Measurements from ENCODE around the gene TRDN. TPM values are rescaled to one million over a fixed set of nuclear protein-coding genes. Genes with fewer than 3 reads are reported as not detected.

Gene TRDN
- polyA plus RNA-seq, 1 experiment, result not detected

DNA sequence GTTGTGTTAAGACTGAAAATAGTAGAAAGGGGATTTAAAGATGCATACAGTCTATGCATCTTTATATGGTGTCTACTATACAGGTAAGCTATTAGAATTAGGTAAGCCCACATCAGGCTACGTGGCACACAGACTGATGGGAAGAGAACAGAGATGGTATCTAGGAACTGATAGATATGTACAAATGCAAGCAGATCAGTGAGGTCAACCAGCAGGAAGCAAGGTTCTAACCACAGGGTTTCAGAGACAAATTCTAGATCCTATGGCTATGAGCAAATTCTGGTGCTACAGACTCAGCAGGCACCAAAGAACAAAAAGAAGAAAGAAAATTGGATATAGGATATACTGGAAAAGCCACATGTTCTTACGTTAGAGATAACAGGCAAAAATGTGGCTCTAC lies 110.6 kb downstream of the TRDN start:
- ChIA-PET POLR2A (no interaction called here), CTCF (no interaction called here)
- TF ChIP-seq, protein P1, sequence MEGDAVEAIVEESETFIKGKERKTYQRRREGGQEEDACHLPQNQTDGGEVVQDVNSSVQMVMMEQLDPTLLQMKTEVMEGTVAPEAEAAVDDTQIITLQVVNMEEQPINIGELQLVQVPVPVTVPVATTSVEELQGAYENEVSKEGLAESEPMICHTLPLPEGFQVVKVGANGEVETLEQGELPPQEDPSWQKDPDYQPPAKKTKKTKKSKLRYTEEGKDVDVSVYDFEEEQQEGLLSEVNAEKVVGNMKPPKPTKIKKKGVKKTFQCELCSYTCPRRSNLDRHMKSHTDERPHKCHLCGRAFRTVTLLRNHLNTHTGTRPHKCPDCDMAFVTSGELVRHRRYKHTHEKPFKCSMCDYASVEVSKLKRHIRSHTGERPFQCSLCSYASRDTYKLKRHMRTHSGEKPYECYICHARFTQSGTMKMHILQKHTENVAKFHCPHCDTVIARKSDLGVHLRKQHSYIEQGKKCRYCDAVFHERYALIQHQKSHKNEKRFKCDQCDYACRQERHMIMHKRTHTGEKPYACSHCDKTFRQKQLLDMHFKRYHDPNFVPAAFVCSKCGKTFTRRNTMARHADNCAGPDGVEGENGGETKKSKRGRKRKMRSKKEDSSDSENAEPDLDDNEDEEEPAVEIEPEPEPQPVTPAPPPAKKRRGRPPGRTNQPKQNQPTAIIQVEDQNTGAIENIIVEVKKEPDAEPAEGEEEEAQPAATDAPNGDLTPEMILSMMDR (IDR thresholded peaks at IDR 0.05; ENCODE audit: insufficient read depth, low read depth, low read length), result no peak
- DNase-seq (ENCODE audit: low read depth), result no peak
- Histone ChIP-seq H3K36me3 (ENCODE audit: control insufficient read depth, insufficient read depth, low read length) (no peaks in the 10 kb centered on the region), H3K27me3 (ENCODE audit: control insufficient read depth, insufficient read depth, low read length) (no peaks in the 10 kb centered on the region), H3K4me3 (ENCODE audit: low read depth, low read length) (no peak overlapping the region)

GRCh38 chr6:123524781-123525180 lies 112.0 kb downstream of the TRDN start:
- H3K27me3 ChIP-seq (ENCODE audit: control insufficient read depth, insufficient read depth, low read length), result no peaks in the 10 kb centered on the region
- no peak overlapping the region for H3K4me3 ChIP-seq (ENCODE audit: low read depth, low read length)
- H3K36me3 ChIP-seq (ENCODE audit: control insufficient read depth, insufficient read depth, low read length), result no peaks in the 10 kb centered on the region
- ChIA-PET CTCF (no interaction called here), POLR2A (no interaction called here)
- TF ChIP-seq, protein P1 (IDR thresholded peaks at IDR 0.05; ENCODE audit: insufficient read depth, low read depth, low read length), result no peak
- DNase-seq (ENCODE audit: low read depth), result no peak

DNA sequence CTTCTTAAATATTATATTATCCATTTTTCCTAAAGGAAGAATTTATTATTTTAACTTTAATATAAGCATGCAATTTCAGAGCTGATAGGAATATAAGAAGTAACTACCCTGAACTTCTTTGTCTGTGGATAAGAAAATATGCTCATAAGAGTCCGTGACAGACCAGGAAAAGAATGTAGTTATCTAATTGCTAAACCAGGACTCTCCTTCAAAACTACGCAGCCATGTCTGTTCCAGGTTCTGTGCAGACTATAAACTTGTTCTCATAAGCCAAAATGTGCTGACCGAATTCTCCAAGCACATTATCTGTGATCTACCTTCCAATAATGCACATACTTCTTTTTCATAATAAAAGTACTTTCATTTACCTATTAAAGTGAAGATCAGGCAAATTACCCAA lies 116.5 kb downstream of the TRDN start:
- POLR2A ChIA-PET, result no interaction called here
- TF ChIP-seq, protein P1 (IDR thresholded peaks at IDR 0.05; ENCODE audit: insufficient read depth, low read depth, low read length), result no peak
- no peak for DNase-seq (ENCODE audit: low read depth)
- no peak overlapping the region for H3K4me3 ChIP-seq (ENCODE audit: low read depth, low read length)
- CTCF ChIA-PET, result no interaction called here
- H3K27me3 ChIP-seq (ENCODE audit: control insufficient read depth, insufficient read depth, low read length), result no peaks in the 10 kb centered on the region
- no peaks in the 10 kb centered on the region for H3K36me3 ChIP-seq (ENCODE audit: control insufficient read depth, insufficient read depth, low read length)

DNA sequence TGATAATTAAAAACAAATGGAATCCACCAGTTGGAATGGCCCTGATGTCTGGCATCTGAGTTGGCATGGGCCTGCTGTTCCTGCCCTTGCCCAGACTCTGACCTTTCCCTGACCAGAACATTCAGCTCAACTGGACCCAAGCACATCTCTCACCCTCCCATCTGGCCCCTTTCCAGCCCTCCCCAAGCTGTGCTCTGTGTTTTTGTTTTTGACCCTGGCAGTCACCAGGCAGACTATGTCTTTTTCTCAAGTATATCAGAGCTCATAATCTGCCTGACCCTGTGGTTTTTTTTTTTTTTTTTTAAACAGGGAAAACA lies 117.6 kb downstream of the TRDN start:
- POLR2A ChIA-PET, result no interaction called here
- CTCF ChIA-PET, result no interaction called here
- no peak for DNase-seq (ENCODE audit: low read depth)
- Histone ChIP-seq H3K27me3 (ENCODE audit: control insufficient read depth, insufficient read depth, low read length) (no peaks in the 10 kb centered on the region), H3K36me3 (ENCODE audit: control insufficient read depth, insufficient read depth, low read length) (no peaks in the 10 kb centered on the region), H3K4me3 (ENCODE audit: low read depth, low read length) (no peak overlapping the region)
- TF ChIP-seq, protein P1 (IDR thresholded peaks at IDR 0.05; ENCODE audit: insufficient read depth, low read depth, low read length), result no peak

DNA sequence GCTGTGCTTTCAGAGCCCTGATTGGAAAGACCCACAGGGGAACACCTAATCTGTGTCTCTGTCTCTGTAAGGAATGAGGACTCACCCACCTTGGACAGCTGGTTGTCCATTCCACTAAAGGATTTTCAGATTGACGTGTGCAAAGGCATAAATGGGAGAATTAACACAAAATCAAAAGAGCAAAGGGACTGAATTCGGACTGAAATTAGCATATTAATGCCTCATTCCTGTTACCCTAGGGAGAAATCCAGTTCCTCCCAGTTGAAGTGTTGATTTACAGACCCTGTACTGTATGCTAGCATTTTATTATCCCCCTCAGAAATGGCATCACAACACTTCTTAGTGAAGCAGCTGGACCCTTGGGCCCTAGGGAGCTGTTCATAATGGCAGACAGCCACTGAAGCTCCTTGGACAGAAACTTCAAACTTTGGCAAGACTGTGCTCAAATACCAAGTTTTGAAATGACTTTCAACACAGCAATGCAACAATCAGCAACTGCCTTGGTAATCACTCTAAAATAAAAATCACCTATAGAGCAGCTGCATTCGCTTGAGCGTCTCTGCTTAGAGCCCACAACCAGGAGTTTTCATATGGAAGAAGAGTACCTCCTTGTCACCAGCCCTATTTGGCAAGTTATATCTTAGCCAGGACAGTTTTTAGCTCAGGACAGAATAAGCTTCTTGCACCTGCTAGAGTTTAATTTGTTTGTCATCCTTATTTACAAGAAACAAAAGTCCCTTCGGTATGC lies 118.1 kb downstream of the TRDN start:
- CTCF ChIA-PET, result no interaction called here
- Histone ChIP-seq H3K36me3 (ENCODE audit: control insufficient read depth, insufficient read depth, low read length) (no peaks in the 10 kb centered on the region), H3K27me3 (ENCODE audit: control insufficient read depth, insufficient read depth, low read length) (no peaks in the 10 kb centered on the region), H3K4me3 (ENCODE audit: low read depth, low read length) (no peak overlapping the region)
- TF ChIP-seq, protein P1 (IDR thresholded peaks at IDR 0.05; ENCODE audit: insufficient read depth, low read depth, low read length), result no peak
- POLR2A ChIA-PET, result no interaction called here
- no peak for DNase-seq (ENCODE audit: low read depth)
